GM08714 (cell line): ENCODE data around the gene MGST2.

ENCODE experiments used
- H3K4me3 ChIP-seq: fragments of 200-500 bp; sonication (Bioruptor generic); 2 replicates; pipeline ENCODE4 v1.5.1; 2014; ENCODE audit warnings: mild to moderate bottlenecking, low read length, inconsistent platforms
- ZNF274 ChIP-seq: IDR thresholded peaks from 2 replicates; pipeline ENCODE4 v1.6.1; 2012; ENCODE audit warnings: mild to moderate bottlenecking, low read depth, low read length

The MGST2 gene

GRCh38 chr4:139658185-139658584 is 7.4 kb upstream of the MGST2 start:
- no peak overlapping the region for H3K4me3 ChIP-seq
- TF ChIP-seq ZNF274: no peak

- no peak overlapping the region for H3K4me3 ChIP-seq
- no peak for TF ChIP-seq ZNF274
These were observed 6.8 kb upstream of the MGST2 start for GRCh38 chr4:139658586-139659382.

- H3K4me3 ChIP-seq: no peak overlapping the region
- TF ChIP-seq ZNF274: no peak
These were observed 5.7 kb upstream of the MGST2 start for GRCh38 chr4:139659735-139660424.

GRCh38 chr4:139660568-139661043 is 5.0 kb upstream of the MGST2 start:
- H3K4me3 ChIP-seq: no peak overlapping the region
- TF ChIP-seq ZNF274: no peak

GRCh38 chr4:139663561-139664138 is 2.0 kb upstream of the MGST2 start:
- H3K4me3 ChIP-seq: no peak overlapping the region
- TF ChIP-seq ZNF274: no peak

- TF ChIP-seq ZNF274: no peak
- H3K4me3 ChIP-seq: no peak overlapping the region
These were observed 1.2 kb upstream of the MGST2 start for GRCh38 chr4:139664442-139664841.

- no peak for TF ChIP-seq ZNF274
- peak overlapping the region; percentile 86; the same call in 1 of the 2 replicates for H3K4me3 ChIP-seq
These were observed 435 bp upstream of the MGST2 start for GRCh38 chr4:139665079-139665689.

GRCh38 chr4:139666735-139667281 is 1.2 kb downstream of the MGST2 start:
- H3K4me3 ChIP-seq: peak overlapping the region; percentile 86
- no peak for TF ChIP-seq ZNF274

GRCh38 chr4:139668036-139668435 is 2.4 kb downstream of the MGST2 start:
- TF ChIP-seq ZNF274: no peak
- H3K4me3 ChIP-seq: no peak overlapping the region

- no peak for TF ChIP-seq ZNF274
- H3K4me3 ChIP-seq: no peak overlapping the region
These were observed 3.1 kb downstream of the MGST2 start for GRCh38 chr4:139668658-139669201.

- TF ChIP-seq ZNF274: no peak
- no peak overlapping the region for H3K4me3 ChIP-seq
These were observed 3.7 kb downstream of the MGST2 start for GRCh38 chr4:139669335-139669734.

- H3K4me3 ChIP-seq: no peak overlapping the region
- no peak for TF ChIP-seq ZNF274
These were observed 4.3 kb downstream of the MGST2 start for GRCh38 chr4:139669890-139670289.

- no peak overlapping the region for H3K4me3 ChIP-seq
These were observed 5.2 kb downstream of the MGST2 start for GRCh38 chr4:139670775-139671174.

GRCh38 chr4:139672215-139672614 is 6.6 kb downstream of the MGST2 start:
- H3K4me3 ChIP-seq: no peak overlapping the region
- TF ChIP-seq ZNF274: no peak

More at GRCh38 chr4:139670775-139671174, 5.2 kb downstream of the MGST2 start:
- no peak for TF ChIP-seq ZNF274
